Fibroblast of the conjunctiva (primary cell): ENCODE measurements around the gene NAE1.
"Not testable (repeated sequence)": the region's sequence is repeated elsewhere in the genome, so short reads cannot be mapped to it uniquely, and the experiment has no call there.

Experiments
- DNase-seq: peaks from one replicate; pipeline ENCODE4 v3.0.0-alpha.2; 2010; ENCODE audit warnings: low read depth

NAE1 gene

GRCh38 chr16:66801320-66802105 lies 29.3 kb downstream of the NAE1 start, which contains the start of gene TERB1:
Gene TERB1, minus strand, starts transcription at chr16:66801584. Its CDS starts 4,786 bp downstream, at chr16:66796798.
- DNase-seq, result no peak

DNA sequence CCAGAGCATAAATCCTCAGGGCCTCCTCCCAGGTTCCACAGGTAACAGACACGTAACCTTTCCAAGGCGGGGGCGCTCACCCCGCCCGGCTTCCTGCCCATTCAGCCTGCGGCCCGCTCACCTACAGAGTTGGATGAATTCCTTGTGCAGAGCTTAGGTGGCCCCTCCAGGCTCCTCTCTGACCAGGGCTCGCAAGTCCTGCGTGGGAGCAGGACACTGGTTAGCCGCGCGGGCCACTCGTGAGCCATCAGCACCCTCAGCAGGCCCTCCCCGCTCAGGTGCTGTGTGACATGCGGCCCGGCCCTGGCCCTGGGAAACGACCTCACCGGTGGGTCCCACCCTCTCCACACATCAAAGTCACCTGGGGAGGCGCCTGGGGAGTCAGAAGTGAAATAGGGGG lies 29.9 kb downstream of the NAE1 start:
- no peak for DNase-seq

- DNase-seq, result no peak
These were observed 32.6 kb downstream of the NAE1 start for GRCh38 chr16:66798161-66798560.

DNA sequence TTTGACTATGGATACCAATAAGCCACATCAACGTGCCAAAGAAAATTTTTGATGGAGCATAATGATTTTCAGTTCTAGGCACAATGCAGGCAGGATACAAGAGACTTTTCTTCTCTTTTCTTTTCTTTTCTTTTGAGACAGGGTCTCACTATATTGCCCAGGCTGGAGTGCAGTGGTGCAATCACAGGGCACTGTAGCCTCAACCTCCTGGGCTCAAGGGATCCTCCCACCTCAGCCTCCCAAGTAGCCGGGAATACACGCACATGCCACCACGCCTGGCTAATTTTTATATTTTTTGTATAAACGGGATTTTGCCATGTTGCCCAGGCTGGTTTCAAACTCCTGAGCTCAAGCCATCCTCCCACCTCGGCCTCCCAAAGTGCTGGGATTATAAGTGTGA lies 36.8 kb downstream of the NAE1 start:
- DNase-seq, result not testable (repeated sequence)

- DNase-seq, result no peak
These were observed 40.5 kb downstream of the NAE1 start for GRCh38 chr16:66790130-66790733.

GRCh38 chr16:66787427-66787826 lies 43.3 kb downstream of the NAE1 start:
- no peak for DNase-seq

- no peak for DNase-seq
These were observed 44.2 kb downstream of the NAE1 start for GRCh38 chr16:66786551-66786950.

DNA sequence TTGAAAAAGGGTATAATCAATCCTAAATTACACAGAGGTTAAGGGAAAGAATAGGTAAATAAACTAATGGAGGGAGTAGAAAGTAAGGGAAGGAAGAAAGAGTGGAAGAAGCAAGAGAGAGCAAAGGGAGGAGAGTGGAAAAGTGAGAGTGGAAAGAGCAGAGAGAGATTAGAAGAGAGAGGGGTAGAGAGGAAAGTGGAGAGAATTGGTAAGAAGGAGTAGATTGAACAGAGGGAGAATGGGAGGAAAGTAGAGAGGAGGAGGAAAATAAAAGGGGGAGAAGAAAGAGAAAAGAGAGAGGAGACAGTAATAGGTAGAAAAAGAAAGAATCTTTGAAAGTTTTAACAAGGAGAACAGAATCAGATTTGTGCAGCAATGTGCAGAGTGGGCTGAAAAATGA lies 54.3 kb downstream of the NAE1 start:
- no peak for DNase-seq

DNA sequence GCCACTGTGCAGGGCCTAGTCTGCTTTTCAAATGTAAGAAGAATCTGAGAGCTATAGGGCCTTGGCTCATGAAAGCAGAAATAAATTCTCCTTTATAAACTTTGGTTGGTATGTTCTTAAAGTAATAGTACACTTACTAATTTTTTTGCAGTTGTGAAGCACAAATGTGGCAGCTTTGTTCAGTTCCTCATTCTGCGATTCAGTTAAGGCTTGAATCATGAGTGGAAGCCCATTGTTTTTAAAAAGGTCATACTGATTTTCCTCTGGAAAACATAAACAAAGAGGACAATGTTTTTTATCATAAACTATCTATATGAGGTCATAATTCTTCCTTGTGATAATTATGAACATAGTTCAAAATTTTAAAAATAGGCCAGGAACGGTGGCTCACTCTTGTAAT lies 55.8 kb downstream of the NAE1 start:
- no peak for DNase-seq

DNA sequence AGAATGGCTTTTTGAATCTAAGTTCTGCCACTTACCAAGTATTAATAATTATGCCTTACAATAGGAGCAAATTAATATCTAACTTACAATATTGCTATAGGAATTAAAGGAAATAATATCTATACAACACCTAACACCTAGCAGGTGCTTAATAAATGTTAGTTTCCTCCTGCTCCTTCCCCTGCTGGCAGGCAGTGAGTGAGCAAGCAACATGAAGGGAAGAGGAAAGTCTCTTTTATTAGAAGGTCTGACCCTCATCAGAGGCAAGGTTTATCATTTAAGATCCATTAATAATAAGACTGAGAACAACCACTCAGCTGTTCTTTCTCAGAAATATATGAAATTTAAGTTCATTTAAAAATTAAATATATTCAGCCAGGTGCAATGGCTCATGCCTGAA lies 72.7 kb downstream of the NAE1 start:
- no peak for DNase-seq

DNA sequence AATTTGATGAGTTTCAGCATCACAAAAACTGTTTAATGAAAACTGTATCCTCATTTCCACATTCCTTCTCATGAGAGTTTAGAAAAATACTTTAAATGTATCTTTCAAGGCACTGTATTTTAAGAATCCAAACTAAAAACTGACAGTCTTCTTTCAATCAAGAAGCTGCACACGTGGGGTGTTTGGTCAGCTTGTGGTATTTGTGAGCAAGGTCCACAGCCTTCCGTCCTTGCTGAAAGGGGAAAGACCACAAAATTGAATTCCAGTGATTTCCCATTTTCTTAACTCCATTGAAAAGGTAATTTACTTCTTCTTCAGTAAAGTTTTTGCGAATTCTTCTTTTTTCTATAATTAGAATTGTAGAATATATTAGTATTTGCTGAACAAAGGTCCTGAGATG lies 76.0 kb downstream of the NAE1 start:
- no peak for DNase-seq

- DNase-seq, result no peak
These were observed 76.6 kb downstream of the NAE1 start for GRCh38 chr16:66754211-66754610.

GRCh38 chr16:66752958-66753357 lies 77.8 kb downstream of the NAE1 start:
- no peak for DNase-seq
